ENCODE measurements around the gene EIPR1. TPM values are rescaled to one million over a fixed set of nuclear protein-coding genes. Genes with fewer than 3 reads are reported as not detected.

EIPR1 gene
- total RNA-seq, 1 experiment from 2014 or later = 22.8 TPM

- ATAC-seq (no peak), DNase-seq (ENCODE audit: low spot score) (no peak)
- Mint-ChIP-seq H3K4me1 (peaks cover 15% of the 10 kb centered on the region), H3K36me3 (peaks cover 7% of the 10 kb centered on the region), H3K9me3 (peaks cover 7% of the 10 kb centered on the region), H3K27me3 (ENCODE audit: low read depth) (no peaks in the 10 kb centered on the region), H3K27ac (no peak overlapping the region), H3K4me3 (no peak overlapping the region)
- no peak for TF ChIP-seq AFF4 (CRISPR knock-in tag; IDR thresholded peaks at IDR 0.05; ENCODE audit: borderline replicate concordance)
- no peak for TF ChIP-seq HMGA2 (CRISPR knock-in tag; IDR thresholded peaks at IDR 0.05)
- no peak for TF ChIP-seq CDX4 (CRISPR knock-in tag; IDR thresholded peaks at IDR 0.05; ENCODE audit: borderline replicate concordance)
- no peak for TF ChIP-seq MAX (CRISPR knock-in tag; IDR thresholded peaks at IDR 0.05)
- no peak for TF ChIP-seq CBFB (CRISPR knock-in tag; IDR thresholded peaks at IDR 0.05; ENCODE audit: low read depth)
- TF ChIP-seq FOXJ3 (CRISPR knock-in tag; IDR thresholded peaks at IDR 0.05; ENCODE audit: borderline replicate concordance) = no peak
- no peak for TF ChIP-seq E2F5 (CRISPR knock-in tag; IDR thresholded peaks at IDR 0.05)
- no peak for TF ChIP-seq TEAD4 (CRISPR knock-in tag; IDR thresholded peaks at IDR 0.05)
- no peak for TF ChIP-seq TCF7 (CRISPR knock-in tag; IDR thresholded peaks at IDR 0.05; ENCODE audit: low read depth)
- no peak for TF ChIP-seq FOXP1 (CRISPR knock-in tag; IDR thresholded peaks at IDR 0.05; ENCODE audit: borderline replicate concordance)
- TF ChIP-seq, protein P1, sequence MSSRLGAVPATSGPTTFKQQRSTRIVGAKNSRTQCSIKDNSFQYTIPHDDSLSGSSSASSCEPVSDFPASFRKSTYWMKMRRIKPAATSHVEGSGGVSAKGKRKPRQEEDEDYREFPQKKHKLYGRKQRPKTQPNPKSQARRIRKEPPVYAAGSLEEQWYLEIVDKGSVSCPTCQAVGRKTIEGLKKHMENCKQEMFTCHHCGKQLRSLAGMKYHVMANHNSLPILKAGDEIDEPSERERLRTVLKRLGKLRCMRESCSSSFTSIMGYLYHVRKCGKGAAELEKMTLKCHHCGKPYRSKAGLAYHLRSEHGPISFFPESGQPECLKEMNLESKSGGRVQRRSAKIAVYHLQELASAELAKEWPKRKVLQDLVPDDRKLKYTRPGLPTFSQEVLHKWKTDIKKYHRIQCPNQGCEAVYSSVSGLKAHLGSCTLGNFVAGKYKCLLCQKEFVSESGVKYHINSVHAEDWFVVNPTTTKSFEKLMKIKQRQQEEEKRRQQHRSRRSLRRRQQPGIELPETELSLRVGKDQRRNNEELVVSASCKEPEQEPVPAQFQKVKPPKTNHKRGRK (CRISPR knock-in tag; IDR thresholded peaks at IDR 0.05; ENCODE audit: borderline replicate concordance) = no peak
- TF ChIP-seq ZNF416 (CRISPR knock-in tag; IDR thresholded peaks at IDR 0.05) = no peak
- TF ChIP-seq GRHL2 (CRISPR knock-in tag; IDR thresholded peaks at IDR 0.05; ENCODE audit: insufficient replicate concordance, severe bottlenecking) = no peak
- no peak for TF ChIP-seq SP1 (CRISPR knock-in tag; conservative IDR thresholded peaks at IDR 0.05)
- POLR2A ChIA-PET = no interaction called here
- CTCF ChIA-PET = no interaction called here
These were observed 64.9 kb downstream of the EIPR1 start for GRCh38 chr2:3312576-3313345.

DNA sequence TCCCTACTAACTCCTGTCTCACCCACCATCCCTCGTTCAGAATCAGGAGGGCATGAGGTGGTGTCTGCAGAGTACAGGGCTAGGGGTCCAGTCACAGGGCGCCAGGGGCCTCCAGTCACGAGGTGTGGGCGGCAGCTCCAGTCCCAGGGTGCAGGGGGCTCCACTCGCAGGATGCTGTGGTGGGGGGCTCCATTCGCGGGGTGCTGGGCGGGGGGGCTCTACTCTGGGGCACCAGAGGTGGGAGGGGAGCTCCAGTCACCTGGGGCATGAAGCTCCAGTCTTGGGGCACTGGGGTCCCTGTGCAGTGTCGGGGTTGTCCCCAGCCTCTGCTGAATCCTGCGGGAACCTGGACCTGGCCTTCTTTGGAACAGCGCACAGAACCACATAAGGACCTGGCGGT is 66.0 kb downstream of the EIPR1 start:
- Mint-ChIP-seq H3K27me3 (ENCODE audit: low read depth) (no peaks in the 10 kb centered on the region), H3K27ac (no peak overlapping the region), H3K36me3 (peaks cover 2% of the 10 kb centered on the region), H3K9me3 (peaks cover 4% of the 10 kb centered on the region), H3K4me3 (no peak overlapping the region), H3K4me1 (peaks cover 20% of the 10 kb centered on the region)
- POLR2A ChIA-PET = no interaction called here
- DNase-seq (ENCODE audit: low spot score) (no peak), ATAC-seq (no peak)
- CTCF ChIA-PET = interaction anchor here (0.6 to 0.7 kb wide), 2 partner anchors 12 to 14 kb away, joined by 3 to 5 read pairs; no protein-coding TSS in a partner anchor
- TF ChIP-seq NFATC4 (CRISPR knock-in tag; IDR thresholded peaks at IDR 0.05) (no peak), E2F1 (CRISPR knock-in tag; IDR thresholded peaks at IDR 0.05) (no peak), PREB (CRISPR knock-in tag; IDR thresholded peaks at IDR 0.05; ENCODE audit: borderline replicate concordance) (no peak), IRF1 (CRISPR knock-in tag; IDR thresholded peaks at IDR 0.05) (no peak), TEAD4 (CRISPR knock-in tag; IDR thresholded peaks at IDR 0.05) (no peak), CBFB (CRISPR knock-in tag; IDR thresholded peaks at IDR 0.05; ENCODE audit: low read depth) (no peak), FOXP1 (CRISPR knock-in tag; IDR thresholded peaks at IDR 0.05; ENCODE audit: borderline replicate concordance) (no peak), ZNF138 (CRISPR knock-in tag; conservative IDR thresholded peaks at IDR 0.05) (no peak)
- TF ChIP-seq, protein P2, sequence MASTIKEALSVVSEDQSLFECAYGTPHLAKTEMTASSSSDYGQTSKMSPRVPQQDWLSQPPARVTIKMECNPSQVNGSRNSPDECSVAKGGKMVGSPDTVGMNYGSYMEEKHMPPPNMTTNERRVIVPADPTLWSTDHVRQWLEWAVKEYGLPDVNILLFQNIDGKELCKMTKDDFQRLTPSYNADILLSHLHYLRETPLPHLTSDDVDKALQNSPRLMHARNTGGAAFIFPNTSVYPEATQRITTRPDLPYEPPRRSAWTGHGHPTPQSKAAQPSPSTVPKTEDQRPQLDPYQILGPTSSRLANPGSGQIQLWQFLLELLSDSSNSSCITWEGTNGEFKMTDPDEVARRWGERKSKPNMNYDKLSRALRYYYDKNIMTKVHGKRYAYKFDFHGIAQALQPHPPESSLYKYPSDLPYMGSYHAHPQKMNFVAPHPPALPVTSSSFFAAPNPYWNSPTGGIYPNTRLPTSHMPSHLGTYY (CRISPR knock-in tag; IDR thresholded peaks at IDR 0.05) = no peak
